Chondrocyte (in vitro differentiated cells): ENCODE data around the gene KIF26B. TPM values are rescaled to one million over a fixed set of nuclear protein-coding genes. Genes with fewer than 3 reads are reported as not detected.
A peak's percentile ranks its signal among the peaks of the same experiment; 100 is the strongest.

Experiments used
- DNase-seq: peaks from one replicate; pipeline ENCODE4 v3.0.0; 2021; ENCODE audit warnings: mixed read lengths, low spot score
- H3K27ac Mint-ChIP-seq: one replicate; pipeline ENCODE4 v1.8.0; 2021; ENCODE audit warnings: mild to moderate bottlenecking, moderate library complexity, mixed read lengths; ENCODE audit not compliant: unreplicated experiment
- H3K27me3 Mint-ChIP-seq: 2 replicates; pipeline ENCODE4 v1.8.0; 2021; ENCODE audit warnings: low read depth, mixed read lengths
- H3K36me3 Mint-ChIP-seq: 2 replicates; pipeline ENCODE4 v1.8.0; 2021; ENCODE audit warnings: low read depth, mixed read lengths
- H3K4me1 Mint-ChIP-seq: 2 replicates; pipeline ENCODE4 v1.8.0; 2021; ENCODE audit warnings: low read depth, mild to moderate bottlenecking, mixed read lengths
- H3K4me3 Mint-ChIP-seq: one replicate; pipeline ENCODE4 v1.8.0; 2021; ENCODE audit warnings: mild to moderate bottlenecking, moderate library complexity, mixed read lengths; ENCODE audit not compliant: unreplicated experiment
- H3K9me3 Mint-ChIP-seq: 2 replicates; pipeline ENCODE4 v1.8.0; 2021; ENCODE audit warnings: low read depth, mixed read lengths
- CTCF ChIP-seq: fragments of 200-600 bp; sonication (generic); IDR thresholded peaks from 2 replicates; pipeline ENCODE4 v1.5.0; 2021; ENCODE audit warnings: antibody characterized with exemption, mild to moderate bottlenecking, moderate library complexity
- total RNA-seq: library from RNA; stranded (reverse); gene quantifications from 3 replicates; pipeline ENCODE4 v1.2.1, GENCODE V29; 2021

KIF26B gene
- total RNA-seq, 1 donor from 2014 or later = 47.0 TPM

- no peak for TF ChIP-seq CTCF
- H3K4me1 Mint-ChIP-seq = peaks cover 4% of the 10 kb centered on the region
- H3K27ac Mint-ChIP-seq = no peak overlapping the region
- H3K36me3 Mint-ChIP-seq = peaks cover 5% of the 10 kb centered on the region
- peak; percentile 12 for DNase-seq
- H3K4me3 Mint-ChIP-seq = no peak overlapping the region
- H3K27me3 Mint-ChIP-seq = no peaks in the 10 kb centered on the region
- H3K9me3 Mint-ChIP-seq = no peaks in the 10 kb centered on the region
Measured at GRCh38 chr1:245552331-245552730, 397.5 kb downstream of the KIF26B start.

- TF ChIP-seq CTCF = no peak
- Mint-ChIP-seq H3K4me3 (no peak overlapping the region), H3K27me3 (no peaks in the 10 kb centered on the region), H3K36me3 (peaks cover 3% of the 10 kb centered on the region), H3K27ac (no peak overlapping the region), H3K9me3 (no peaks in the 10 kb centered on the region), H3K4me1 (no peaks in the 10 kb centered on the region)
- peak; percentile 38 for DNase-seq
Measured at GRCh38 chr1:245556057-245556456, 401.3 kb downstream of the KIF26B start.

- H3K4me3 Mint-ChIP-seq = no peak overlapping the region
- no peaks in the 10 kb centered on the region for H3K9me3 Mint-ChIP-seq
- no peaks in the 10 kb centered on the region for H3K27me3 Mint-ChIP-seq
Measured at GRCh38 chr1:245558069-245558468, 403.3 kb downstream of the KIF26B start.

DNA sequence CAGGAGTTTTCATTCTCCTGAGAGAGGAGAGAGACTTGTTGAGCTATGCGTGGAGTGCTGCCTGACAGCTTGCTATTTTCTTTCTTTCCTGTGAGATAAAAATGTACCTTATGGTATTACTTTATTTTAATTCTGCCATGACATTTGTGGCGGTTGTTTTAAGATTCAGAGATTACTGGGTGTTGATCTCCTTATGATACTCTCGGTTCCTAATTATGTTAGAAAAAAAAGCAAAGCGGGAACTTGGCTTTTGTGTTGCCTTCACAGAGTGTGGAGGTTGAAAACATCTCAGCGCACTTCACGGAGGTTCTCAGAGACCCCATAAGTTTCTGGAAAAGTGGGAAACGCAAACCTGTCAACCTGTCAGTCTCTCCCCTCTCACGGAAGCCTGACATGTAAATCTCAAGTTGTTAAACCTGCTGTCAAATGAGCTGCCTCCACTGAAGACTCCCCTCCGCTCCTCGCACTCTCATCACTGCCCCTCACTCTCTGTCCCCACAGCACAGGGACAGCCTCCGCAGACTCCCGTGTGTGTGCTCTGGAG, 405.6 kb downstream of the KIF26B start:
- Mint-ChIP-seq H3K9me3 (no peaks in the 10 kb centered on the region), H3K27me3 (no peaks in the 10 kb centered on the region), H3K4me1 (no peaks in the 10 kb centered on the region), H3K36me3 (peaks cover 3% of the 10 kb centered on the region), H3K27ac (no peak overlapping the region), H3K4me3 (no peak overlapping the region)
- TF ChIP-seq CTCF = no peak
- no peak for DNase-seq

More at GRCh38 chr1:245558069-245558468, 403.3 kb downstream of the KIF26B start:
- Mint-ChIP-seq H3K36me3 (no peaks in the 10 kb centered on the region), H3K4me1 (no peaks in the 10 kb centered on the region), H3K27ac (no peak overlapping the region)
- peak; percentile 22 for DNase-seq
- TF ChIP-seq CTCF = no peak

GRCh38 chr1:245561665-245562234, 407.0 kb downstream of the KIF26B start:
- no peak overlapping the region for H3K27ac Mint-ChIP-seq
- H3K27me3 Mint-ChIP-seq = no peaks in the 10 kb centered on the region
- H3K4me3 Mint-ChIP-seq = no peak overlapping the region
- H3K4me1 Mint-ChIP-seq = no peaks in the 10 kb centered on the region
- DNase-seq = peak; percentile 43
- no peak for TF ChIP-seq CTCF
- H3K36me3 Mint-ChIP-seq = peaks cover 3% of the 10 kb centered on the region
- no peaks in the 10 kb centered on the region for H3K9me3 Mint-ChIP-seq
